ENCODE measurements around the gene PTPRM.

DNA sequence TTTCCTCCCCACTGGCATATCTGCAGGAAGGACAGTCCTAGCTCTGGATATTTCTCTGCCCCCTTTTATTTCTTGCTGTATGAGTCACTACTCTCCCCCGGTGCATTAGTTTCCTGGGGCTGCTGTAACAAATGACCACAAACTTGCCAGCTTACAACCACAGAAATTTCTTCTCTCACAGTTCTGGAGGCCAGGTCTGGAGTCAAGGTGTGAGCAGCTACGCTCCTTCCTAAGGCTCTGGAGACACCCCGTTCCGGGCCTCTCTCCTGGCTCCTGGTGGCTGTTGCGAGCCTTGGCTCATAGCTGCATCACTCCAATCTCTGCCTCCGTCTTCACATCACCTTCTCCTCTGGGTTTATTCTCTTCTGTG lies 34.1 kb downstream of the PTPRM start:
- TF ChIP-seq RAD21 (conservative IDR thresholded peaks at IDR 0.05) (no peak), EP300 (conservative IDR thresholded peaks at IDR 0.05; ENCODE audit: poor library complexity, severe bottlenecking) (no peak), EZH2 (IDR thresholded peaks at IDR 0.05; ENCODE audit: borderline replicate concordance, insufficient read depth, low read length, poor library complexity, severe bottlenecking) (no peak), TAF1 (IDR thresholded peaks at IDR 0.05; ENCODE audit: low read depth) (no peak), POLR2AphosphoS5 (IDR thresholded peaks at IDR 0.05) (no peak), MXI1 (conservative IDR thresholded peaks at IDR 0.05; ENCODE audit: poor library complexity, severe bottlenecking) (no peak), SMC3 (conservative IDR thresholded peaks at IDR 0.05; ENCODE audit: poor library complexity) (no peak)
- TF ChIP-seq, protein P1, sequence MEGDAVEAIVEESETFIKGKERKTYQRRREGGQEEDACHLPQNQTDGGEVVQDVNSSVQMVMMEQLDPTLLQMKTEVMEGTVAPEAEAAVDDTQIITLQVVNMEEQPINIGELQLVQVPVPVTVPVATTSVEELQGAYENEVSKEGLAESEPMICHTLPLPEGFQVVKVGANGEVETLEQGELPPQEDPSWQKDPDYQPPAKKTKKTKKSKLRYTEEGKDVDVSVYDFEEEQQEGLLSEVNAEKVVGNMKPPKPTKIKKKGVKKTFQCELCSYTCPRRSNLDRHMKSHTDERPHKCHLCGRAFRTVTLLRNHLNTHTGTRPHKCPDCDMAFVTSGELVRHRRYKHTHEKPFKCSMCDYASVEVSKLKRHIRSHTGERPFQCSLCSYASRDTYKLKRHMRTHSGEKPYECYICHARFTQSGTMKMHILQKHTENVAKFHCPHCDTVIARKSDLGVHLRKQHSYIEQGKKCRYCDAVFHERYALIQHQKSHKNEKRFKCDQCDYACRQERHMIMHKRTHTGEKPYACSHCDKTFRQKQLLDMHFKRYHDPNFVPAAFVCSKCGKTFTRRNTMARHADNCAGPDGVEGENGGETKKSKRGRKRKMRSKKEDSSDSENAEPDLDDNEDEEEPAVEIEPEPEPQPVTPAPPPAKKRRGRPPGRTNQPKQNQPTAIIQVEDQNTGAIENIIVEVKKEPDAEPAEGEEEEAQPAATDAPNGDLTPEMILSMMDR (IDR thresholded peaks at IDR 0.05; ENCODE audit: poor library complexity, severe bottlenecking) = no peak
- TF ChIP-seq, protein P2, sequence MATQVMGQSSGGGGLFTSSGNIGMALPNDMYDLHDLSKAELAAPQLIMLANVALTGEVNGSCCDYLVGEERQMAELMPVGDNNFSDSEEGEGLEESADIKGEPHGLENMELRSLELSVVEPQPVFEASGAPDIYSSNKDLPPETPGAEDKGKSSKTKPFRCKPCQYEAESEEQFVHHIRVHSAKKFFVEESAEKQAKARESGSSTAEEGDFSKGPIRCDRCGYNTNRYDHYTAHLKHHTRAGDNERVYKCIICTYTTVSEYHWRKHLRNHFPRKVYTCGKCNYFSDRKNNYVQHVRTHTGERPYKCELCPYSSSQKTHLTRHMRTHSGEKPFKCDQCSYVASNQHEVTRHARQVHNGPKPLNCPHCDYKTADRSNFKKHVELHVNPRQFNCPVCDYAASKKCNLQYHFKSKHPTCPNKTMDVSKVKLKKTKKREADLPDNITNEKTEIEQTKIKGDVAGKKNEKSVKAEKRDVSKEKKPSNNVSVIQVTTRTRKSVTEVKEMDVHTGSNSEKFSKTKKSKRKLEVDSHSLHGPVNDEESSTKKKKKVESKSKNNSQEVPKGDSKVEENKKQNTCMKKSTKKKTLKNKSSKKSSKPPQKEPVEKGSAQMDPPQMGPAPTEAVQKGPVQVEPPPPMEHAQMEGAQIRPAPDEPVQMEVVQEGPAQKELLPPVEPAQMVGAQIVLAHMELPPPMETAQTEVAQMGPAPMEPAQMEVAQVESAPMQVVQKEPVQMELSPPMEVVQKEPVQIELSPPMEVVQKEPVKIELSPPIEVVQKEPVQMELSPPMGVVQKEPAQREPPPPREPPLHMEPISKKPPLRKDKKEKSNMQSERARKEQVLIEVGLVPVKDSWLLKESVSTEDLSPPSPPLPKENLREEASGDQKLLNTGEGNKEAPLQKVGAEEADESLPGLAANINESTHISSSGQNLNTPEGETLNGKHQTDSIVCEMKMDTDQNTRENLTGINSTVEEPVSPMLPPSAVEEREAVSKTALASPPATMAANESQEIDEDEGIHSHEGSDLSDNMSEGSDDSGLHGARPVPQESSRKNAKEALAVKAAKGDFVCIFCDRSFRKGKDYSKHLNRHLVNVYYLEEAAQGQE (IDR thresholded peaks at IDR 0.05; ENCODE audit: borderline replicate concordance) = no peak
